D341Med (cell line): ENCODE results near the gene TRPC4AP.

Experiments
- DNase-seq: peaks from one replicate; pipeline ENCODE4 v3.0.0; 2012; ENCODE audit warnings: low spot score

Gene TRPC4AP

GRCh38 chr20:34968042-34968775, 124.4 kb downstream of the TRPC4AP start:
- DNase-seq, result no peak

GRCh38 chr20:34967421-34967820, 125.2 kb downstream of the TRPC4AP start:
- DNase-seq, result no peak

- no peak for DNase-seq
Measured at GRCh38 chr20:34965051-34965450, 127.6 kb downstream of the TRPC4AP start.

GRCh38 chr20:34964486-34964885, 128.1 kb downstream of the TRPC4AP start:
- no peak for DNase-seq

GRCh38 chr20:34956751-34957472, 135.7 kb downstream of the TRPC4AP start:
- no peak for DNase-seq

GRCh38 chr20:34956041-34956458, 136.6 kb downstream of the TRPC4AP start:
- DNase-seq, result no peak

- peak; percentile 99 for DNase-seq
Measured at GRCh38 chr20:34955231-34956040, 137.2 kb downstream of the TRPC4AP start, which contains the start of the genes GSS and MYH7B. TSS of gene GSS (minus strand) at chr20:34955806. CDS start at chr20:34951852, 3,954 bp downstream. TSS of gene MYH7B (plus strand) at chr20:34955868. CDS start at chr20:34978006, 22,138 bp downstream.

- peak; percentile 50 for DNase-seq
Measured at GRCh38 chr20:34954904-34955230, 137.7 kb downstream of the TRPC4AP start.

- DNase-seq, result no peak
Measured at GRCh38 chr20:34953960-34954359, 138.6 kb downstream of the TRPC4AP start.

GRCh38 chr20:34952671-34953070, 139.9 kb downstream of the TRPC4AP start:
- no peak for DNase-seq
